ENCODE measurements around the gene WDR45B.

Gene WDR45B

GRCh38 chr17:82600731-82601446 is 47.4 kb downstream of the WDR45B start:
- DNase-seq (ENCODE audit: low read depth in 3 of 3): no peak

- no peak for DNase-seq (ENCODE audit: low read depth in 3 of 3)
Observed at GRCh38 chr17:82599674-82600661, 48.3 kb downstream of the WDR45B start.

- no peak for DNase-seq (ENCODE audit: low read depth in 3 of 3)
Observed at GRCh38 chr17:82598256-82599119, 49.8 kb downstream of the WDR45B start.

GRCh38 chr17:82596837-82597672 is 51.2 kb downstream of the WDR45B start:
- DNase-seq (ENCODE audit: low read depth in 3 of 3): no peak

GRCh38 chr17:82596296-82596695 is 51.9 kb downstream of the WDR45B start:
- no peak for DNase-seq (ENCODE audit: low read depth in 3 of 3)

- no peak for DNase-seq (ENCODE audit: low read depth in 3 of 3)
Observed at GRCh38 chr17:82595893-82596292, 52.4 kb downstream of the WDR45B start.

- no peak for DNase-seq (ENCODE audit: low read depth in 3 of 3)
Observed at GRCh38 chr17:82594571-82594970, 53.7 kb downstream of the WDR45B start.

- no peak for DNase-seq (ENCODE audit: low read depth in 3 of 3)
Observed at GRCh38 chr17:82593590-82594087, 54.6 kb downstream of the WDR45B start.

GRCh38 chr17:82592767-82593589 is 55.3 kb downstream of the WDR45B start:
- peak; percentile 13 to 21 (median 16) for DNase-seq (ENCODE audit: low read depth in 3 of 3)

- DNase-seq (ENCODE audit: low read depth in 3 of 3): no peak
Observed at GRCh38 chr17:82592289-82592766, 55.9 kb downstream of the WDR45B start.

- DNase-seq (ENCODE audit: low read depth in 3 of 3): no peak
Observed at GRCh38 chr17:82590881-82591539, 57.2 kb downstream of the WDR45B start.

- DNase-seq (ENCODE audit: low read depth in 3 of 3): no peak
Observed at GRCh38 chr17:82590216-82590615, 58.0 kb downstream of the WDR45B start.

GRCh38 chr17:82589851-82590180 is 58.4 kb downstream of the WDR45B start:
- DNase-seq (ENCODE audit: low read depth in 3 of 3): no peak

GRCh38 chr17:82588266-82589175 is 59.7 kb downstream of the WDR45B start:
- no peak for DNase-seq (ENCODE audit: low read depth in 3 of 3)

- no peak for DNase-seq (ENCODE audit: low read depth in 3 of 3)
Observed at GRCh38 chr17:82587234-82588086, 60.8 kb downstream of the WDR45B start.

- no peak for DNase-seq (ENCODE audit: low read depth in 3 of 3)
Observed at GRCh38 chr17:82586576-82587233, 61.5 kb downstream of the WDR45B start.
